Neural cell (in vitro differentiated cells): ENCODE results near the gene ERVMER34-1. TPM values are rescaled to one million over a fixed set of nuclear protein-coding genes. Genes with fewer than 3 reads are reported as not detected.

Experiments
- H2AFZ ChIP-seq: fragments of 200-600, 300-800 bp; sonication (generic), shearing (Covaris generic); 2 replicates; pipeline ENCODE4 v1.6.0; 2014; ENCODE audit warnings: low read depth, mild to moderate bottlenecking, antibody characterized with exemption, low read length, moderate library complexity
- H3F3A ChIP-seq: fragments of 200-600 bp; shearing (Covaris generic); 2 replicates; pipeline ENCODE4 v1.6.1; 2016; ENCODE audit warnings: mild to moderate bottlenecking, moderate library complexity, mixed read lengths, antibody characterized with exemption, low read length; ENCODE audit not compliant: insufficient read depth, poor library complexity, severe bottlenecking
- H3K27ac ChIP-seq: fragments of 200-600, 300-800 bp; sonication (generic), shearing (Covaris generic); 2 replicates; pipeline ENCODE4 v1.5.1; 2014; ENCODE audit warnings: mild to moderate bottlenecking, low read length, moderate library complexity
- H3K27me3 ChIP-seq: fragments of 300-800, 200-600 bp; sonication (generic), shearing (Covaris generic); 2 replicates; pipeline ENCODE4 v1.6.0; 2014; ENCODE audit warnings: mild to moderate bottlenecking, low read depth, low read length, moderate library complexity; ENCODE audit not compliant: insufficient read depth
- H3K36me3 ChIP-seq: fragments of 300-800, 200-600 bp; sonication (generic), shearing (Covaris generic); 2 replicates; pipeline ENCODE4 v1.5.1; 2014; ENCODE audit warnings: mild to moderate bottlenecking, antibody characterized with exemption, low read length, moderate library complexity; ENCODE audit not compliant: insufficient read depth
- H3K4me2 ChIP-seq: fragments of 300-800, 200-600 bp; sonication (generic), shearing (Covaris generic); 2 replicates; pipeline ENCODE4 v1.6.0; 2014; ENCODE audit warnings: mild to moderate bottlenecking, low read length
- H3K4me3 ChIP-seq: fragments of 300-800, 200-600 bp; sonication (generic), shearing (Covaris generic); 2 replicates; pipeline ENCODE4 v1.5.1; 2014; ENCODE audit warnings: mild to moderate bottlenecking, low read length, moderate library complexity
- H3K79me2 ChIP-seq: fragments of 200-600 bp; shearing (Covaris generic); replicated peaks from 2 replicates; pipeline ENCODE4 v1.6.0; 2014; ENCODE audit warnings: mild to moderate bottlenecking, low read length, moderate library complexity; ENCODE audit not compliant: insufficient read depth
- H3K9ac ChIP-seq: fragments of 300-800, 200-600 bp; sonication (generic), shearing (Covaris generic); 2 replicates; pipeline ENCODE4 v1.6.1; 2016; ENCODE audit warnings: mild to moderate bottlenecking, low read length, mixed read lengths
- H3K9me2 ChIP-seq: fragments of 200-600 bp; shearing (Covaris generic); 2 replicates; pipeline ENCODE4 v1.6.1; 2016; ENCODE audit warnings: mild to moderate bottlenecking, low read length, mixed read lengths; ENCODE audit not compliant: insufficient read depth
- H3K9me3 ChIP-seq: fragments of 200-600, 300-800 bp; sonication (generic), shearing (Covaris generic); 2 replicates; pipeline ENCODE4 v1.6.1; 2016; ENCODE audit warnings: mild to moderate bottlenecking, mixed run types, low read length, moderate library complexity, mixed read lengths
- H4K20me1 ChIP-seq: fragments of 200-600 bp; shearing (Covaris generic); 2 replicates; pipeline ENCODE4 v1.6.1; 2016; ENCODE audit warnings: mild to moderate bottlenecking, mixed run types; ENCODE audit not compliant: insufficient read depth
- CTCF ChIP-seq: fragments of 450-650 bp; IDR thresholded peaks from 2 replicates; pipeline ENCODE4 v1.5.1; 2014; ENCODE audit warnings: antibody characterized with exemption, mild to moderate bottlenecking, moderate library complexity; ENCODE audit not compliant: poor library complexity, severe bottlenecking
- EP300 ChIP-seq: fragments of 450-650 bp; conservative IDR thresholded peaks from 2 replicates; pipeline ENCODE4 v1.6.1; 2014; ENCODE audit warnings: antibody characterized with exemption, mild to moderate bottlenecking, moderate library complexity; ENCODE audit not compliant: poor library complexity, severe bottlenecking
- EZH2 ChIP-seq: fragments of 200-600, 300-800 bp; shearing (Covaris generic), sonication (generic); IDR thresholded peaks from 2 replicates; pipeline ENCODE4 v1.6.1; 2014; ENCODE audit warnings: antibody characterized with exemption, low read length, borderline replicate concordance, mild to moderate bottlenecking; ENCODE audit not compliant: insufficient read depth, poor library complexity, severe bottlenecking
- MXI1 ChIP-seq: fragments of 450-650 bp; conservative IDR thresholded peaks from 2 replicates; pipeline ENCODE4 v1.6.1; 2014; ENCODE audit warnings: antibody characterized with exemption, mild to moderate bottlenecking; ENCODE audit not compliant: poor library complexity, severe bottlenecking
- POLR2AphosphoS5 ChIP-seq: IDR thresholded peaks from 2 replicates; pipeline ENCODE4 v1.6.1; 2012
- RAD21 ChIP-seq: fragments of 450-650 bp; conservative IDR thresholded peaks from 2 replicates; pipeline ENCODE4 v1.6.1; 2014; ENCODE audit warnings: antibody characterized with exemption, mild to moderate bottlenecking, moderate library complexity
- REST ChIP-seq: IDR thresholded peaks from 2 replicates; pipeline ENCODE4 v1.6.1; 2012; ENCODE audit warnings: borderline replicate concordance
- SMC3 ChIP-seq: fragments of 450-650 bp; conservative IDR thresholded peaks from 2 replicates; pipeline ENCODE4 v1.6.1; 2014; ENCODE audit warnings: antibody characterized with exemption, mild to moderate bottlenecking, moderate library complexity; ENCODE audit not compliant: poor library complexity
- TAF1 ChIP-seq: IDR thresholded peaks from 2 replicates; pipeline ENCODE4 v1.6.1; 2012; ENCODE audit warnings: low read depth
- polyA plus RNA-seq: library from polyadenylated mRNA; depleted of rRNA; stranded (reverse); fragments of >200 nt; gene quantifications from 2 replicates; pipeline ENCODE4 v1.2.3, GENCODE V29; 2014

The ERVMER34-1 gene
- polyA plus RNA-seq, 1 donor from 2014 or later = not detected

GRCh38 chr4:52709155-52709554 lies 42.1 kb downstream of the ERVMER34-1 start:
- H3K79me2 ChIP-seq = no peaks in the 10 kb centered on the region
- no peaks in the 10 kb centered on the region for H3K27me3 ChIP-seq
- TF ChIP-seq EZH2 = no peak
- no peak for TF ChIP-seq EP300
- TF ChIP-seq TAF1 = no peak
- TF ChIP-seq POLR2AphosphoS5 = no peak
- TF ChIP-seq SMC3 = no peak
- TF ChIP-seq MXI1 = no peak
- no peak for TF ChIP-seq RAD21
- no peak for TF ChIP-seq CTCF
- no peak for TF ChIP-seq REST
- H3F3A ChIP-seq = no peaks in the 10 kb centered on the region
- H2AFZ ChIP-seq = no peak overlapping the region
- H3K4me3 ChIP-seq = no peak overlapping the region
- H3K4me2 ChIP-seq = no peak overlapping the region
- no peak overlapping the region for H3K27ac ChIP-seq
- H3K9me2 ChIP-seq = no peaks in the 10 kb centered on the region
- no peaks in the 10 kb centered on the region for H4K20me1 ChIP-seq
- H3K9me3 ChIP-seq = no peaks in the 10 kb centered on the region
- H3K36me3 ChIP-seq = no peaks in the 10 kb centered on the region
- no peak overlapping the region for H3K9ac ChIP-seq

GRCh38 chr4:52704661-52705060 lies 46.6 kb downstream of the ERVMER34-1 start:
- no peaks in the 10 kb centered on the region for H3K9me2 ChIP-seq
- H3K4me3 ChIP-seq = no peak overlapping the region
- H4K20me1 ChIP-seq = no peaks in the 10 kb centered on the region
- TF ChIP-seq SMC3 = no peak
- TF ChIP-seq TAF1 = no peak
- TF ChIP-seq EP300 = no peak
- TF ChIP-seq CTCF = no peak
- TF ChIP-seq RAD21 = no peak
- H3K9ac ChIP-seq = no peak overlapping the region
- H3K4me2 ChIP-seq = no peak overlapping the region
- no peak overlapping the region for H3K27ac ChIP-seq
- no peaks in the 10 kb centered on the region for H3F3A ChIP-seq
- H3K9me3 ChIP-seq = no peaks in the 10 kb centered on the region
- no peak overlapping the region for H2AFZ ChIP-seq
- H3K36me3 ChIP-seq = no peaks in the 10 kb centered on the region
- H3K27me3 ChIP-seq = no peaks in the 10 kb centered on the region
- H3K79me2 ChIP-seq = no peaks in the 10 kb centered on the region
